ENCODE measurements around the gene PHF21B. TPM values are rescaled to one million over a fixed set of nuclear protein-coding genes. Genes with fewer than 3 reads are reported as not detected.
"Not testable (repeated sequence)": the region's sequence is repeated elsewhere in the genome, so short reads cannot be mapped to it uniquely, and the experiment has no call there.

PHF21B gene
- total RNA-seq, 1 experiment from 2014 or later = not detected

DNA sequence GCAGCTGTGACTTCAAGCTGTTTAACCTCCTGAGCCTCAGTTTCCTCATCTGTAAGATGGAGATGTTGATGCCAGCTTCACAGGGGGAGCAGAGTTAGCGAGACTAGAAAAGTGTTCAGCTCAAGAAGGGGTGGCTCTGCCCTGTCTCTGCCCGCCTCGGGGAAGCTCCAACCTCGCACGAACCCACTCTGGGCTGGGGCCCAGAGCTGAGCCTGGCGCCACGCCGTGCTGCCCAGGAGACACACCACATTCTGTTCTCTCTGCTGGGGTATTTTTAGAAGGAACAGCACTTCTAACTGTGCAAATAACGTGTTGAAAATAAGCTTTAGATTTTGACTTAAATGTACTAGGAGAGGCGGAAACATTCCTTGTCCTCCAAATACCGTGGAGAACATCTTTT, 74.1 kb downstream of the PHF21B start:
- no peak for DNase-seq (ENCODE audit: low read depth)

DNA sequence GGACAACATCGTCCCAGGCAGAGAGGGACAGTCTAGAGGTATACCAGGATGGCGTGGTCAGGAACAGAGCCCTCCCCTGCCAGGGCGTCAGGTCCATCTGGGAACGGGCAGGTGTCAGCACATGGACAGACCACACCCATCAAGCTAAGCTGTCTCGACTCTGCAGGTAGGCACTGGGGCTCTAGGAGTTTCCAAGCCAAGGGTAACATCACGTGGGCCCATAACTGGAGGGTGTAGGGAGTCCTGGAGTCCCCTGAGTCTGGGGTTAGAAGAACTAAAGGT, 75.4 kb downstream of the PHF21B start:
- no peak for DNase-seq (ENCODE audit: low read depth)

DNA sequence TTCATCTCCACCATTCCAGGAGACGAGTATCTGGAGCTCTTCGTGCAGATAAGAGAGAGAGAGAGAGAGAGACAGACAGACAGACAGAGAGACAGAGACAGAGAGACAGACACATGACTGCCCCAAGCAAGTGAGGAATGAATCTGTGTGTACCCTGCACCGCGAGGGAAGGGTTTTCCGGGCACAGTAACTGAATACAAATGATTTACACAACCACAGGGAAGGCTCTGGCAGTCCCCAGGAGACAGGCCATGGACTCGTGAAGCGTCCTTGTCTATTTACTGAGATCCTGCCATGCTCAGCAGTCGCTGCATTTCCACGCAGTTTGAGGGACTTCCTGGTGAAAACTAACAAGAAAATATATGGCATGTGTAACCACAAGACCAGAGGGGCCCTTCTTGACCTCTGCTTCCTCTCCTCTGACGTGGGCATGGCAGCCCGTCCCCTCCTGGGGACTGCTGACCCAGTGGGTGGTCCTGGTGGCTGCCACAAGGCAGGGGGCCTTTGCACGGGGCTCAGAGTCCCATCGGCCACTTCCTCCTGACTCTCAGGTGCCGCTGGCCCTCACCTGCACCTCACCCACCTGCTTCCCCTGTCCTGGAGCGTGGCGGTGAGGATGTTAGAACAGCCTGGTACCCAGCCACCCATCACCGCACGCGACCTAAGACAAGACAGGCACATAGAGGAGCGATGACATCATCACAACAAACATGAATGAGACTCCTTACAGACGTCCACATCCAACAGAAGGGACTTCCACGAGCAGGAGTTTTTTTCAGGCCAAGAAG, 75.9 kb downstream of the PHF21B start:
- no peak for DNase-seq (ENCODE audit: low read depth)

DNA sequence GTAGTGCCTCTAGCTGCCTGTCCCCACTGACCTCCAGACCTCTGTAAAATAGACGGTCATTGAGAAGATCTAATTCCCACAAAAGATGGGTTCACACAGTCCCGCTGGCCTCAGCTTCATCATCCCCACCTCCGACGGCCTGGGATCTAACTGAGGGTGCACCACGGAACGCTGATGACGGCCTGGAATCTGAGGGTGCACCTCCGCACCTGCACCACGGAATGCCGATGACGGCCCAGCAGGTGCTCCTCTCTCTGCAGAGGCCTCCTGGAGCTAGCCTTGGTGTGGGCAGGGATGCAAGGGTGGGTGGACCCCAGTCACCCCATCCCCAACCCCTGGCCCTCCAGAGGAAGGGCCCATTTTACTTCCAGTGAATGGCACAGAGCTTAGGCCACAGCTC, 77.3 kb downstream of the PHF21B start:
- DNase-seq (ENCODE audit: low read depth) = no peak

DNA sequence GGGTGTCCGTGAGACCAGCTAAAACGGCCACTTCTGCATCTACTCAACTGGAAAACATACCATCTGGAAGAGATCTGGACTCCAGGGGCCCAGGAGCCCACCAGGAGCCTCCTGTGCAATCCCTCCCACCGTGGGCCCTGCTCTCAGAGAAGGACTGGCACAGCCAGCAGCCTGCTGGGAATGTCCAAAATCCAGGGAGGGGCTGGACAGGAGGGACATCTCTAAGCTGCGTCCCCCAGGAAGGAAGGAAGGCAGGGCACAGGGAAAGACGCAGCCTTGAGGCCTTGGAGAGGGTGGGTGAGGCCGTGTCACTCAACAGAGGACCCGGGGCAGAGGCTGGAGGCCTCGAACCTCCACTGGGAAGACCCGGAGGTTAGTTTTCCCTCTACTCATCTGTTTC, 78.0 kb downstream of the PHF21B start:
- DNase-seq (ENCODE audit: low read depth) = no peak

DNA sequence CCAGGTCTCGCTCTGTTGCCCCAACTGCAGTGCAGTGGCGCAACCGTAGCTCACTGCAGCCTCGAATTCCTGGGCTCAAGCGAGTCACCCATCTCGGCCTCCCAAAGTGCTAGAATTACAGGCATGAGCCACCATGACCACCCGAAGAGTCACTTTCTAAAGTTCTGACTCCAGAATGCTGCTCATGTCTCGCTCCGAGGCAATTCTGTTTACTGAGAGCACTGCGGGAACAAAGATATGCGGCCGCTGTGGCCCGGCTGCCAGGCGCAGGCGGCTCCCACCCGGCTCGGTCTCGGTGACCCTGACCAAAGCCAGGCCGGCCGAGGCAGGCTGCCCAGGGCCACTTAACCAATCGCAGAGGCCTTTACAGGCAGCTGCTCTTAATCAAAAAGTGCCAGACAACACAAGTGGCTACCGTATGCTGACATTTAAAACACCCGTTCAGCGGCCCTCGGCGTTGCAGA, 78.7 kb downstream of the PHF21B start:
- no peak for DNase-seq (ENCODE audit: low read depth)

DNA sequence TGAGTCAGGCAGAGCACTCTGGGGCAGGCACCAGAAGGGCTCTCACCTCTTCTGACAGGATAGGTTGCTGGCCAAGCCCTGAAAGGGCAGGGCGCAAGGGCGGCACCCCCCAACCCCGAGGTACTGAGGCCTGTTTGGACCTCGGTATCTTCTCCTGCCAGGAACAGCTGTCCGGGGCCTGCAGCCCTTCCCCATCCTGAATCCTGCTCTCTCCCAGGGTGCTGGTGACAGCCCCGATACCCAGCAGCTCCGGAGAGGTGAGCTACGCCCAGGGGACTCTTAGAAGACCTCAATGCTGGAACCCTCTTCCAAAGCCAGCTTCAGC, 79.1 kb downstream of the PHF21B start:
- DNase-seq (ENCODE audit: low read depth) = no peak

DNA sequence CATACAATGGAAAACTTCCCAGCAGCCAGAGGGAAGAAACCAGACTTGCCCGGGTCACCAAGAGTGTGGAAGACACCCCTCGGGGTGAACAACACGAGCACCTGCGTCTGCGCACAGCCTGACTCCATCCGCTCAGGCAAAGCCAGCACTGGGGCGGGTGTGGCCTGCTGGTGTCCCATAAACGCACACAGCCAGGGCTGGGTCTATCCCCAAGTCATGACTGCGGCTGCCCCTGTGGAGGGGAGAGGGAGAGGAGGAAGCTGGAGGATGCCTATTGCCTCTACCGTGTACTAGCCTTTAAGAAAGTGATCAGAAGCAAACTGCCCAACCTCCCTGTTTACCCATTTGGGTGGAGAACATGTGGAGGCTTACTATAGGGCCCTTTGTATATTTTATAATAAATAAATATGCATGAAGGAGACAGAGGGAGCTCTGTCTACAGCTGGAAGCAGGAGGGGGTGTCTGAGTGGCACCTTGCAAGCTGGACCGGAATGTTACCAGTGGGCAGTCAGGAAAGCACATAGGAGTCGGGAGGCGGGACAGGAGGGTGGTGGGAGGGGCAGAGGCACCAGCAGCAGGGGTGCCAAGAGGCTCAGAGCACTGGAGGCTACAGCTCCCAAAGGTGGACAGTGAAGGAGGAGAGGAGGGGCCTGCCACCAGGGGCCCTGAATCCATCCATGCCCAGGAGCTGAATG, 79.6 kb downstream of the PHF21B start:
- DNase-seq (ENCODE audit: low read depth) = no peak

DNA sequence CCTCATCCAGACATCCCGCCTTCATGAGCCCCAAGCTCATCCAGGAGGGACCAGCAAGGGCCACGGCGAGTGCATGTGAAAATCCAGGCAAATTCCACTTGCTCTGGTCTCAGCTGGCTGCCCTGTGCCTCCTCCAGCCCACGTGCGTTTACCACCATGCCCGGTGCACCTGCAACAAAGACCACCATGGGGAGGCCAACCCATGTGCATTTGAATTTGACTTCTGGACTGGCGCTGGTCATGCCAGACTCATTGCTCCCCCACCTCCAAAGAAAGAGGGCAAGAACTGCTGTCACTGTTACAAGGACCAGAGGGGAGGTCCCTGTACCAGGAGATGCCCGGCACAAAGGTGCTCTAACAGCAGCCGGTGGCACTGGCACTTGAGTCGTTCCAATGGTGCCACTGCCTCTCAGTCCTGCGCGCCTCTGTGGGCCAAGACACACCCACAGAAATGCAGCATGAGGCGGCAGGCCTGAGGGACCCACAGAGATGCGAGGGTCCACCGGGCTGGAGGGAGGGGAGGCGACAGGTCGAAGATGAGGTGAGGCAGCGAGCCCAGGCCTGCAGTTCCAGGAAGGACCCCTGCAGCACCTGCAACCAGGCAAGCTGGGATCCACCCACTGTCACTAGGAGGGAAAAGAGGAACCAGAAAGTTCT, 80.3 kb downstream of the PHF21B start:
- no peak for DNase-seq (ENCODE audit: low read depth)

DNA sequence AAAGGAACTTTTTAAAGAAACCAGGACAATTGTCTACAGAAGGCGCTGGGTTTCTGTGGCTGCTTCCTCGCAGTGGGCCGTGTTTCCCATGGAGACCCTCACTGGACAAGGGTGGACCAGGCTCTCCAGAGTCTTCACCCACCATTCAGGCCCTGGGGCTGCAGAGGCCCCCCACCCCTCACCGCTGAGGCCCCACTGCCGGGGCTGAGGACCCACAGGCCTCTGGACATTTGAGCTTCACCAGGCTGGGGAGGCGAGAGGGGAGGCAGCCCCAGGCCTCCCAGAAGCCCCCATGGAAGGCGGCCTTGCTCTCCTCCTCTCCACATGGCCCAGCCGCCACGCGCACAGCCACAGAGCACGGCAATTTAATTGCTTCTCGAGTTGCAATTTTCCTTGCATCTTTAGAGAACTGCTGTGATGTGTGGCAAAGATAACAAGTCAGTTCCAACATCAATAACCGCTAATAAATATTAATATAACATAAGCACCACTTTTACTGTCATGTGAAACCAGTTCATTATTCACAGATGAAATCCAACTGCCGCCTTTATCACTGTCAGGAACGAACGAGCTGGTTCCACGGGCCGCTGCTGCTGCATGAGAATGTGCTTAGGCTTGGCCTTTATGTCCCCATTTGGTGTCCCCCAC, 81.0 kb downstream of the PHF21B start:
- DNase-seq (ENCODE audit: low read depth) = no peak

DNA sequence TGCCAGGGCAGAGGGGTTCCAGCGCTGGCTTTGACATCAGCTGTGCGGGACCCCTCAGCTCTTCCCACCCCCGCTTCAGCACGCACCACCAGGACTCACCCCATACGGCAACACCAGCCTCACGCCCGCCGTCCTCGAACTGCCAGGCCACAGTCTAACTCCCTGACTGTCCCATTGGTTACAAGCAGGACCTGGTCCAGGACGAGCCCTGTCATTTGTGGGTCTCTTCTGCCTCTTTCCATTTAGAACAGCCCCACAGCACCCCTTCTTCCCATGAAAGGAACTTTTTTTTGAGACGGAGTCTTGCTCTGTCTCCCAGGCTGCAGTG, 81.7 kb downstream of the PHF21B start:
- DNase-seq (ENCODE audit: low read depth) = no peak

DNA sequence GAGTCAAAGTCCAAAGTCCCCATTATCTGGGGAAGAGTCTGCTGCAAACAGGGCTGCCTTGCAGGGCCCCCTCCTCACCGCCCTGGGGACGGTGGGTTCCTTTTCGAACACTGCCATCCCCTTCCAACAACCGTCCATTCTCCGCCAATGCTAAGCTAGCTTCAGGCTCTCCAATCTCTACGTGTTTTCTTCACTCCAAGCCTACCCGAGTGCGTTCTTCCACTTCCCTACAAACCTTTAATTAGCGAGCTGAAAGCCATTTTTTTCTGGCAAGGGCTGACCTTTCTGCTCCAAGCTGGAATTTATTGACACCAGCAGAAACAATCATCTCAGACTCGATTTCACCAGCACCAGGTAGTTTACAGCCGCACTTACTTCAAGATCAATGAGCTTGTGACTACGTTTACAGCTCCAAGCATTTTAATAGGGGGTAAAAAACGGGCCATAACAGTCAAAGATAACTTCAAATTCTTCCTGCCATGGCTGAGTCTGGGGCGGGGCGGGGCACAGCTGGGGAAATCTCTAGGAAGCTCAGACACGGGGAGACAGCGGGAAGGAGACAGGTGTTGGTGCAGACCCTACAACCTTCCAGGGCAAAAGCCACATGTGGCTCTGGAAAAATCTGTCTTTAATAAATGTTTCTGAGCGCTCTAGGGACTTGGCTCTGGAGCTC, 82.2 kb downstream of the PHF21B start:
- no peak for DNase-seq (ENCODE audit: low read depth)

DNA sequence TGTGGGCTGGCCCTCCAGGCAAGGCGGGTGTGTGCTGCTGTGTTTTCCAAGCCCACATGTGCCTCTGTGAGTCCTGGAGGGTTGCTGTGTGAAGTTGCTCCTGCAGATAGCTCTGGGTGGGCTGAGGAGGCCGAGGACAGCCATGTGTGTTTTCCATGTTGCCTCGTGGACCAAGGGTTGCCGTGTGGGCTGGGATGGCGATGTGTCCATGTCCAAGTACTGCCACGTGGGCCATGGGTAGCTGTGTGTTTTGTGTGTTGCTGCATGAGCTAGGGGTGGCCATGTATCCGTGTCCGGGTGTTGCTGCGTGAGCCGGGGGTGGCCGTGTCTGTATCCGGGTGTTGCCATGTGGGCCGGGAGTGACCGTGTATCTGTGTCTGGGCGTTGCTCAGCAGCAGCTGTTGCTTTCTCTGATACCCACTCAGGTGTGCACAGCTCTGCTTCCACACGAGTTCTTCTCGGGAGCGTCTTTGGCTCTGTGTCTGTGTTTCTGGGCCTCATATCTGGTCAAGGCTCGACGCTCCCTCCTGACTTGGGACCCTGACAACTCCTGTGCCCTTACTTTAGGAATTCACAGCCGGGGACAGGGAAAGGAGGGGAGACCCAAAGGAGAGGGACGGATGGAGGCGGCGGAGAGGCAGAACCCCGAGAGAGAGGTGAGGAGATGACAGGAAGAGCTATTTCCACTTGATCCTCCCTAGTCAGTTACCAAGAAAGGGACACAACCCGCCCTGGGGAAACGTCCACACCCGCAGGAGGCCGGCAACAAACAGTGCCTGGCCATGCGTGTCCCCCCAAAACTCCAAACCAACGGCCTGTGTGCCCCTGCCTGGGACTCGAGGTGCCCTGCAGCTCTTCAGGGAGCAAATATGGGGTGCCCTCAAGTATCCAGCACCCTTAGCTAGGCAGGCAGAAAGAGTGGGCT, 83.1 kb downstream of the PHF21B start:
- DNase-seq (ENCODE audit: low read depth) = no peak

DNA sequence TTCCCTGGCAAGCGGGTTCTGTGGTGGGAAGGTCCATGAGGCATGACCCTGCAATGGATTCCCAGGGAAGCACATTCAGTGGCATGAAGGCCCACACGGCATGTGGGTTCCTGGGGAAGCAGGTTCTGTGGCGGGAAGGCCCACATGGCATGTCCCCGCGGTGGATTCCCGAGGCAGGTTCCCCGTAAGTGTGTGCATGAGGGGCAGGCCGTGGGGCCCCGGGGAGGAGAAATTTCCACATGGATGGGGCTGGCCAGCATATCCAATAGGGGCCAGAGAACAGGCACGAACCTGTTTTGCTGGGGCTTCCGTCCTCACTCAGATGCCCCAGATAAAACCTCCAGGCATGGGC, 83.7 kb downstream of the PHF21B start:
- DNase-seq (ENCODE audit: low read depth) = no peak

DNA sequence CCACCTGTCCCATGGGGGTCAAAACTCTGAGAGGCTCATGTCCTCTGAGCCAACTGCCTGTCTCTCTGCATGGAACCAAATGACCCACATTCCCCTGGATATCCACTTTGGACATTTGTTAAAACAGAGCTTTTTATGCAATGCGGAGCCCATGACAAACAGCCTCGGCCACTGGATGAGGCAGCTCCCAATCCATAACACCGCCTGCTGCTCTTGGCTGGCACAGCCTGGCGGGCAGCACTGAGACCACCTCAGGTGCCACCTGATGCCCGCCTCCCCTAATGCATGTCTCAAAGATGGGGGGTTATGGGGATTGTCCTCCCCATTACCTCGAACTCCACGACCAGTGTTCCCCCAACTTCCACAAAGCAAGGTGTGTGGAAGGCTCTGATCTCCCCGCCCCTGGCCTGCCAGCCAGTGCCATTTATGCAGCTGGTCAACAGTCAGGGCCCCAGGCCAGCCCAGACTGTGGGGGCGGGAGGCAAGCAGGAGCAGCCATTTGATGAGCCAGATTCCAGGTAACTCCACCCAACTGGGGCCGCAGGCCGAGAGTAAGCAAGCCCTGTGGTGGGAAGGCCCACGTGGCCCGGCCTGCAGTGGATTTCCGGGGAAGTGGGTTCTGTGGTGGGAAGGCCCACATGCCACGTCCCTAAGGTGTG, 84.2 kb downstream of the PHF21B start:
- no peak for DNase-seq (ENCODE audit: low read depth)

DNA sequence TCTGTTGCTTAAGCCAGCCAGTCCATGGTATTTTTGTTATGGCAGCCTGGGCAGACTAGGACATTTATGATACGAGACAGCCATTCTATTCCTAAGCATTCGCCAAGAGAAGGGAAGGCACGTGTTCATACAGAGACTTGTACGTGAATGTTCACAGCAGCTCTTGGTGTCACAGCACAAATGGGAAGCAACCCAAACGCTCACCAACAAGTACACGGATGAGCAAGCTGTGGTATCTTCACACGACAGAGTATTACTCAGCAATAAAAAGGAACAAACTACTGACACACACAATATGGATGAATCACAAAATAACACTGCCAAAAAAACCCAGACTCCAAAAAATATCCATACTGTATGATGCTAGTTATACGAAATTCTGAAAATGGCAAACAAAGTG, 85.1 kb downstream of the PHF21B start:
- no peak for DNase-seq (ENCODE audit: low read depth)

DNA sequence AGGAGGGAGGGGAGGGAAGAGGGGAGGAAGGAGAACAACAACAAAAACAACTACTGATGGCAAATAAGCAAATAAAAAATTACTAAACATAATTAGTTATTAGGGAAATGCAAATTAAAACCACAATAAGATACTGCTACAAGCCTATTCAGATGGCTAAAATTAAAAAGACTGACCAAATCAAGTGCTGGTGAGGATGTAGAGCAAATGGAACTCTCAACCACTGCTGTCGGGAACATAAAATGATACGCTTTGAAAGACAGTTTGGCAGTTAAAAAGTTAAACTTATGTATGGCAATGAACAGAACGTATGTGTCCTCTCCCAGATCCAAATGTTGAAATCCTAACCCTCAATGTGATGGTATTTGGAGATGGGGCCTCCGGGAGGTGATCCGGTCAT, 85.7 kb downstream of the PHF21B start:
- no peak for DNase-seq (ENCODE audit: low read depth)

DNA sequence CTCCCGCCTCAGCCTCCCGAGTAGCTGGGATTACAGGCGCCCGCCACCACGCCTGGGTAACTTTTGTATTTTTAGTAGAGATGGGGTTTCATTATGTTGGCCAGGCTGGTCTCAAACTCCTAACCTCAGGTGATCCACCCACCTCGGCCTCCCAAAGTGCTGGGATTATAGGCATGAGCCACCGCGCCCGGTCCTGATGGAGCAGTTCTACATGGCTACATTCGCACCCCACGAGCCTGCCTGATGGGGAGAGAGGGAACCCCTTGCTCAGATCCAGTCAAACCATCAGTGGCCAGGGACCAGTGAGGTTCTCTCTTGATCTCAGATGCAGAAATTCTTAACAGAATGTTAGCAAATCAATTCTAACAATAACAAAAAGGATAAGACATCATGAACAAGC, 88.0 kb downstream of the PHF21B start:
- not testable (repeated sequence) for DNase-seq (ENCODE audit: low read depth)

DNA sequence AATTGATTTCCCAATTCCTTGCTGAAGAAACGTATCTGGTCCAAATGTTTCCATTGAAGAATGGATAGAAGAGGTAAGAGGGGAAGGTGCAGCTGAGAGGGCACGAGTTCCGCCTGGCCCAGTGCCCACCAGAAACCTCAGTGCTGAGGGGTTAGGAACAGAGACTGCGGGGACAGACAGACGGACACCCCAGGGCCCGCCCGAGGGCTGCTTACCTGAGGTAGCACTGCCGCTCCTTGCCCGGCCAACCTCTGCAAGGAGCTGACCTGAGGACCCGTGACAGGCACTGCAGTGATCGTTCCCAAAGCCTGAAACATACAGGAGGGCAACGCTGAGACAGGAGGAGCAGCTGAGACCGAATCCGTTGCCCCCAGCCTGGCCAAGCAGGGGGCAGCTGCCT, 89.6 kb downstream of the PHF21B start:
- no peak for DNase-seq (ENCODE audit: low read depth)

DNA sequence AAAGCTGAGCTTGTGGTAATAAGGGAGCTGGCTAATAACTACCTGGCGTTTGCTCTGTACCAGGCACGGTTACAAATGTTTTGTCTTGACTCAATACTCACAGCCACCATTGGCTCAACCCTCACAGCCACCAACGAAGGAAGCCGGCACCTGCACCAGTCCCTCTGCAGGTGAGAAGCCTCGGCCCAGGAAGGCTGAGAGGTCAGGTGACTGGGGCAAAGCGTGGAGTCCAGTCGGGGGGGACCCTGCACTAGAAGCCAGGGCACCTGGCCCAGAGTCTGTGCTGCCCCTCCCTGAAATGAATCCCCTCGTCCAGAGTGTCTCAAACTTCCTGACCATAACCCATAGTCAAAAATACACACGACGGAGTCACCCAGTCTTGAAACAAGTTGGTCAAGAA, 90.1 kb downstream of the PHF21B start:
- DNase-seq (ENCODE audit: low read depth) = no peak

DNA sequence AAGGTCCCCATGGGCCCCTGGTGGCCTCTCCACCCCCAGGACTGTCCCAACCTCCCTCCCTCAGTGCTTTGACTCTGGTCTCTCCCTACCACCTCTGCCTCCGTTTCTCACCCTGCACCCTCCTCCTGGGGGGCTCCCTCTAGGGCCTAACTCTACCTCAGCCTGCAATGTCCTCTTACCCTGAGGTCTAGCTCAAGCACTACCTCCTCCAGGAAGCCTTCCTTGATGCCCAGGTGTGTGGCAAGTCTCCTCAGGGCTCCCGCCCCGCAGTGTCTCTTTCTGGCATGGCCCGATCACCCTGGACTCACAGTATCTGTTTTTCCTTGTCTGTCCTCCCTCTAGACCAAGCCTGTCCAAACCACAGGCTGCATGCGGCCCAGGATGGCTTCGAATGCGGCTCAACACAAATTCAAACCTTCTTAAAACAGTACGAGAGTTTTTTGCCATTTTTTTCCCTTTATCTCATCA, 90.8 kb downstream of the PHF21B start:
- no peak for DNase-seq (ENCODE audit: low read depth)

Data from RPMI7951 (cell line).